Activated T-cell treated with anti-CD3 and anti-CD28 coated beads for 4 hours (primary cell): ENCODE results near the gene PPP2CA.
"Not testable (repeated sequence)": the region's sequence is repeated elsewhere in the genome, so short reads cannot be mapped to it uniquely, and the experiment has no call there.

Experiments
- DNase-seq: peaks from one replicate; pipeline ENCODE4 v3.0.0-alpha.2; 2020

The PPP2CA gene

DNA sequence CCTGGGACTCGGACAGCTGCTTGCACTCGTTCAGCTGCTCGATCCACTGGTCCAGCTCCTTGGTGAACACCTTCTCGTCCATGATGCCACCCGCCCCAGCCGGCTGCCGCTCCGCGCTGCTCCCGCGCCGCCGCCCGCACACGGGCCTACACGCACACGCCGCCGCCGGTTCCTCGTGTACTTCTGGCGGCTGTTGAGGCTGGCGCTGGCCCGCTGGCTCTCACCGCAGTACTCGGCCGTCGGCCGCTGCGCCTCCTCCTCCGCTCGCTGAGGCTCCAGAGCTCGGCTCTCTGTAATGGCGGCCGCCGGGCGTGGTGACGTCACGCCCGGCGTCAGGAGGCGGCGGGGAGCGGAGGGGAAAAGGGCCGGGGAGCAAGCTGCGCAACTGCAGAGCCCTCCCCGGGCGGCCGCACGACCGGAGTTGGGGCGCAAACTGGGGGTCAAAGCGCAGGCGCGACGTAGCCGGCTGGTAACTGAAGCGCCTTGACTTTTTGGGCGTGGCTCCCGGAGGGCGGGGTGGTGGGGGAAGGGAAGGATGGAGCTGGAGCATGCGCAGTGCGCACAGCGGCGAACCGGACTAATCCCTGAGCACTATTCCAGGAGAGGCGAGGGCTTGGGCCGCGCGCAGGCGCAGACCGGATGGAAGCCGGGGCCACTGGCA is at the start of gene PPP2CA:
PPP2CA (minus strand) TSS at position 294 of the 661 bp plus-strand sequence; CDS start at position 82, 212 bp downstream.
- DNase-seq: peak; percentile 99

DNA sequence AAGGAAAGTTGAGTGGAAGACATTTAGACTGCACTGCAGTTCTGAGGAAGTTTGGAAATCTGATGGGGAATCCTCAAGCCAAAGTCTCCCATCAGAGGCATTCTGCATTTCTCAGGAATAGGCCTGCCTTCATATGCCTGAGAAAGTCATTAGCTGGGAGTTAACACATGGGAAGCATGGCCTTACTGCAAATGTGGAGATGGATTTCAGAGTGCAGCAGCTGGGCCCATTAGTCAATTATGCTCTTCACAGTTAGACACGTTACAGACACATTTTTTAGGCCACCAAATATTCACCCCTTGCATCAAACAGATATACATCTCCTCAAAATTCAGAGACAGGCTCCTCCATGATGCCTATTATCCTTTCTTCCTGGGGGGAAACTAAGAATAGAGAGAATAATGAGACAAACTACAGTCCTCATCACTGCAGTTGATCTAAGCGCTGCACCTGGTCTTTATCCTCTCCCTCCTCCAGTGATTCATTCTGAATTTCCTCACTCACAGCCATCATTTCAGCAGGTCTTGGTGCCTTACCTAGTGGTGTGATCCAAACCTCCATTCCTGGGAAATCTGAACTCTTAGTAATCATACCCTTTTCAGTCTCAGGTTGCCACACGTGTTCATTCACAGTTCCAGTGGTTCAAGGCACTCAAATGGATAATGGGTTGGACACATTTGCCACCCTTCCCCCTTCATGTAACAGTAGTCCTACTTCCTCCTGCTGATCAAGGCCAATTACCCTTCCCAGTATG is 47.9 kb upstream of the PPP2CA start:
- no peak for DNase-seq

DNA sequence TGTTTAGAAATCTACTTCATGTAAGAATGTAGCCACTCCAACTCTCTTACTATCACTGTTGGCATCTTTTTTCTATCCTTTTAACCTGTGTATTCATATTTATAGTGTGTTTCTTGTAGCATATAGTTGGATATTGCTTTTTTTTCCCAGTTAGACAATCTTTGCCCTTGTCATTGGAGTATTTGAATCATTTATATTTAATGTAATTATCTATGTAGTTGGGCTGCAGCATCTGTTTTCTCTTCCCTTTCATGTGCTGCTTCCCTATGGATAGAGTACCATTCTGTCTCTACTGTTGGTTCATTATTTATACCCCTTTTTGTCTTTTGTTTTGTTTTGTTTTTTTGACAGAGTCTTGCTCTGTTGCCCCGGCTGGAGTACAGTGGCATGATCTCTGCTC is 45.2 kb upstream of the PPP2CA start:
- no peak for DNase-seq

DNA sequence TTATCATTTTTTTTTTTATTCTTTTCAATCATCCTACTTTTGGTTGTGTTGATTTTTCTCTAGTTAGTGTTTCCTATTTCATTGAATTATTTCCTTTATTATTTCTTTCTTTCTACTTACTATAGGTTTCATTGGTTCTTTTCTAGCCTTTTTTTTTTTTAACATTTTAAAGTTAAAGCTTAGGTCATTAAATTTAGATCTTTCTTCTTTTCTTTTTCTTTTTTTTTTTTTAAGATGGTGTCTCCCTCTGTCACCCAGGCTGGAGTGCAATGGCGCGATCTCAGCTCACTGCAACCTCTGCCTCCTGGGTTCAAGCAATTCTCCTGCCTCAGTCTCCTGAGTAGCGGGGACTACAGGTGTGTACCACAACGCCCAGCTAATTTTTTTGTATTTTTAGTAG is 43.0 kb upstream of the PPP2CA start:
- no peak for DNase-seq

DNA sequence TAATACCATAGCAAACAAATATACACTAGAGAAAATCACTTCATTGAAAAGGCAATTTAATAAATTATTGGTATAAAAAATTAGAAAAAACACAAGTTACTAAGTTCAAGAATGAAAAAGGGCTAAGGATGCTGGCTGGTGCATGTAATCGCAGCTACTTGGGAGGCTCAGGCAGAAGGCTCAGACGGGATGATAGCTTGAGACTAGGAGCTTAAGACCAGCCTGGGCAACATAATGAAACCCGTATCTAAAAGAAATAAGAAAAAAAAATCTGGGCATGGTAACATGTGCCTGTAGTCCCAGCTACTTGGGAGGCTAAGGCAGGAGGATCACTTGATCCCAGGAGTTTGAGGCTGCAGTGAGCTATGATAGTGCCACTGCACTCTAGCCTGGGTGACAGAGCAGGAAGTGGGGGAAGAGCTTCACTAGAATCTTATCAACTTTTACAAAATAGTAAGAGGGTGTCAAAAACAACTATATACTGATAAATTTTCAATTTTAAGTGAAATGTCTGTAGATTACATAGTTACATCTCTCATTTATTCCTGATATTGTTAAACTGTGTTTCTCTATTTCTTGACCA is 42.2 kb upstream of the PPP2CA start:
- DNase-seq: no peak

DNA sequence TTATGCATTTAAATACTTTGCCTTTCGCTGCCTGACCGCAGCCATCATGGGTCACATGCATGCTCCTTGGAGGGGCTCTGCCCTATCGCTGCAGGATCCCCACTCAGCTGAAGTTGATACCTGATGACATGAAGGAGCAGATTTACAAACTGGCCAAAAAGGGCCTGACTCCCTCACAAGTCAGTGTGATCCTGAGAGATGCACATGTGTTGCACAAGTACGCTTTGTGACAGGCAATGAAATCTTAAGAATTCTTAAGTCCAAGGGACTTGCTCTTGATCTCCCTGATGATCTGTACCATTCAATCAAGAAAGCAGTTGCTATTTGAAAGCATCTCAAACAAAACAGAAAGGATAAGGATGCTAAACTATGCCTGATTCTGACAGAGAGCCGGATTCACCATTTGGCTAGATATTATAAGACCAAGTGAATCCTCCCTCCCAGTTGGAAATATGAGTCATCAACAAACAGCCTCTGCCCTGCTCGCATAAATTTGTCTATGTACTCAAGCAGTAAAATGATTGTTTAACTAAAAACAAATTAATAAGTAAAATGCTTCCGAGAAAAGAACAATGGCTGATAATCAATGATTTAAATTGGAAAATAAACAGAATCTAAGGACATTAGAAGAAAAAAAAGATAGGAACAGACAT is 41.6 kb upstream of the PPP2CA start:
- no peak for DNase-seq

DNA sequence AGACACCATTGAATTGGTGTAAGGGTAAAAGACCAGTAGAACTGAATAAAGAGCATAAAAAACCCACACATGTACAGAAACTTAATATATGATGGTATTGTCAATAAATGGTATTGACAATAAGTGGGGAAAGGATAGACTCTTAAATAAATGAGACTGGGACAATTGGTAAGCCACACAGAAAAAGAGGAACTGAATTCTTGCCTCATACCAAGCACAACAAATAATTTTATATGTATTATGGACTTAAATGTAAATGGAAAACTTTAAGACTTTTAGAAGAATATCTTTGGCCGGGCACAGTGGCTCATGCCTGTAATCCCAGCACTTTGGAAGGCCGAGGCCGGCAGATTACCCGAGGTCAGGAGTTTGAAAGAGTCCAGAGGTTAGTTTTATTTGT is 37.9 kb upstream of the PPP2CA start:
- DNase-seq: no peak

DNA sequence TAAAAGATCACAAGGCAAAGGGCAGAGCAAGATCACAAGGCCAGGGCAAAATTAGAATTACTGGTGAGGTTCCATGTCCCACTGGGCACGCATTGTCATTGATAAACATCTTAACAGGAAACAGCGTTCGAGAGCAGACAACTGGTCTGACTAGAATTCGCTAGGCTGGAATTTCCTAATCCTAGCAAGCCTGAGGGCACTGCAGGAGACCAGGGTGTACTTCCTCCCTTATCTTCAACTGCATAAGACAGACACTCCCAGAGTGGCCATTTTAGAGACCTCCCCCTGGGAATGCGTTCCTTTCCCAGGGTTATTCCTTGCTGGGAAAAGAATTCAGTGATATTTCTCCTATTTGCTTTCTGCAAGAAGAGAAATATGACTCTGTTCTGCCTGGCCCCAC is 36.8 kb upstream of the PPP2CA start:
- DNase-seq: not testable (repeated sequence)

DNA sequence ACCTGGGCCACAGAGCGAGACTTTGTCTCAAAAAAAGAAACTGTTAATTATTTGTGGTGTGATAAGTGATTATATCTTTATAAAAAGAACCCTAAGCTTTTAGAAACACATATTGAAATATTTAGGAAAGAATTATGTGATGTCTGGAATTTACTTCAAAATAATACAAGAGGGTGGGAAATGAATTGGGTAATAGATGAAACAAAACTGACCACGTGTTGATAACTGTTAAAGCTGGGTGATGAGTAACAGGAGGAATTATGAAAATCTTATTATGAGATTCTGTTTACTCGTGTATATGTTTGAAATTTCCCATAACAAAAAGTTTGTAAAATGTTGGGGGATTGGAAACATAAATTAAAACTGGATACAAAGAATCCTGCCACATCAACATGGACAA is 33.0 kb upstream of the PPP2CA start:
- no peak for DNase-seq

DNA sequence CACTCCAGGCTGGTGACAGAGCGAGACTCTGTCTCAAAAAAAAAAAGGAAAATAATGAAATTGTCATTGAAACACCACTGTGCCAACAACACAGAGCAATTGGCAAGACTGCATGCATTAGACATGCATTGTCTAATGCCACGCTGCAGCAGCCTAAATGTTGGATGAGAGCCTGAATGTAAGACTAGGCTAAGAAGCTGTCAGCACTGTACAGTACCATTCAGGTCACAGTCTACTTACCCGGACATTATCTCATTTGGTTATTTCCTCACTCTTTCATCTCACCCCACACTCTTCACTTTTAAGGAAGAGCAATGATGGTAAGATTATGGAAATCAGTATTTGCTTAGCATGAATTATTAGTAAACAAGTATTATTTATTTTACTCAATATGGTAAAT is 31.3 kb upstream of the PPP2CA start:
- DNase-seq: no peak

DNA sequence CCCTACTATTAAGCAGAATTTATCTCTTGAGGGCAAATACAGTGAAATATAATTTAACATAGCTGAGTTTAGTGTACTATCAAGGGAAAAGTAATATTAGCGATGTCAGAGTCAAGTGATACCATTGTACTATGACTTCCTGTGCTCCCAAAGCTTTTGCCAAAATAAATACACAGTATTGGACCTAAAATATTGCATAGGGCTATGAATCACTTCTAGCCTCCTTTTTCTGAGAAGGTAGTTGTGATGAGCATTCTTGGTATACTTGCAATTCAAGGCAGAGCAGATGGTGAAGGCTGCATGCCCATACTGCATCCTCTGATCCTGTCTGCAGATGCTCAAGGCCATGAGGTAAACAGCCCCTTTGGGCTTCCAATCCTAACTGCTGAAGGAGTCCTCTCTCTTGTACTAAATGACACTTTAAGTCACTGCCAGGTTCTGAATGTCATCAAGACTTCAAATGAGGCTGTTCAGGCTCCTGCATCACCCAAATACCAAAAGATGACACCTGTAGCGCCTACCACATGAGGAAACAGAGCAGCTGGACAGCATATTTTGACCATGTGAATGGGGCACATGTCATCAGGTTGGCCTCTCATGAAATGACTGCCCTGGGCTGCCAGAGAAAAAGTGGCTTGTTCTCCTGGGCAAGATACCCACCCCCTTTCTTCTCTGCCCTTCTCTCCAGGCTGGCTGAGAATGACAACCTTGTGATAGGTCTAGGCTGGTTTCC is 29.7 kb upstream of the PPP2CA start:
- DNase-seq: no peak

DNA sequence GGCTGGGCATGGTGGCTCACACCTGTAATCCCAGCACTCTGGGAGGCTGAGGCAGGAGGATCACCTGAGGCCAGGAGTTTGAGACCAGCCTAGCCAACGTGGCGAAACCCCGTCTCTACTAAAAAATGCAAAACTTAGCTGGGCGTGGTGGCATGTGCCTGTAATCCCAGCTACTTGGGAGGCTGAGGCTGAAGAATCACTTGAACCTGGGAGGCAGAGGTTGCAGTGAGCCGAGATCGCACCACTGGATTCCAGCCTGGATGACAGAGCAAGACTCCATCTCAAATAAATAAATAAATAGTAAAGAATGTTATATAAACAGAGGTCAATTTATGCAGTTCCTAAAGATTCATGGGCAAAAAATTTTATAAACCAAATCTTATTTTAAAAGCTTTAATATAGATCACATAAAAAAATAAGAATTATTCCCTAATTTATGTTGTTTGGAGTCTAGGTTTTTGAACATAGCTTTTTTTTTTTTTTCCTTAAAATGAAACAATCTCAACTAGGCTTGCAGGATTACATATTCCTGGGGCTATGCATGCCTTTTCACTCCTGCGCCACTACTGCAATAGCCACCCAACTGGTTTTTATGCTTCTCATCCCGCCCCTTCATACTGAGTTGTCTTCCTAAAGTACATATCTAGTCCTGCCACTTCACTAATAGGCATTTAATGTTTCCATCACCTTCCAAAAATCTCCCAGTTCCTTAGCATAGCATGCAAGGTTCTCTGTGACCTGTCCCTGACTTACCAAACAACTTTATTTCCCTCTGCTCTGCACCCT is 27.7 kb upstream of the PPP2CA start:
- not testable (repeated sequence) for DNase-seq

DNA sequence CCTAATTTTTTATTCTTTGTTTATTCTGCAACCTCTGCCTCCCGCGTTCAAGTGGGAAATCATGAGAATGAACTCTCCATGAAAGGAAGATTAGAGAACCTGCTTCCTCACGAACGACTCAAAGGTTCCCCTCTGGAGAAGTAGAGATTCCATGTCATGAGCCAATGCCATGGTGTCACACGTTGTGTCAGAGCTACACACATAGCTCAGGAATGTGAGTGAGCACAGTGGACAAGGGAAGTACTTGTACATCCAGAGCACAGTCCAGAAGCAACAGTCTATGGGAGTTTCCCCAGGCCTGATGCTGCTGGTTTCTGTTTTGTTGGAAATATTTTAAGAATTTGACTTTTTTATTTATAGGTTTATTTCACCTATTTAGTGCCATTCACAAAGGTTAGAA is 26.8 kb upstream of the PPP2CA start:
- no peak for DNase-seq

DNA sequence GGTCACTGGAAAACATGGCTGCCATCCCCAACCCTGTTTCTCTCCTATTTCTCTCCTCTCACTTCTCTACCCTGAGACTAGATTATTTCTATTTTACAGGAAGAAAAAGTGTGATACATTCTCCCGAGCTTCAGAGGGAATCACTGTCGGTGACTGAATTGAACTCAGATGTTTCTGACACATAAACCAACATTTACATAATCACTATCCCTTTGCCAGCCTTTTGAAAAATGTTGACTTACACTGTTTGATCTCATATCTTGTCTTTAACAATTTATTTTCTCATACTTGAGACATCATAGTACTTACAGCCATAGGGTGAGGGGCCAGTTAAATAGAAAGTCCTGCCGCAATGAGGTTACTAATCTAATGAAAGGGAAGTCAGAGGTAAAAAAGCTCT is 25.1 kb upstream of the PPP2CA start:
- DNase-seq: no peak

DNA sequence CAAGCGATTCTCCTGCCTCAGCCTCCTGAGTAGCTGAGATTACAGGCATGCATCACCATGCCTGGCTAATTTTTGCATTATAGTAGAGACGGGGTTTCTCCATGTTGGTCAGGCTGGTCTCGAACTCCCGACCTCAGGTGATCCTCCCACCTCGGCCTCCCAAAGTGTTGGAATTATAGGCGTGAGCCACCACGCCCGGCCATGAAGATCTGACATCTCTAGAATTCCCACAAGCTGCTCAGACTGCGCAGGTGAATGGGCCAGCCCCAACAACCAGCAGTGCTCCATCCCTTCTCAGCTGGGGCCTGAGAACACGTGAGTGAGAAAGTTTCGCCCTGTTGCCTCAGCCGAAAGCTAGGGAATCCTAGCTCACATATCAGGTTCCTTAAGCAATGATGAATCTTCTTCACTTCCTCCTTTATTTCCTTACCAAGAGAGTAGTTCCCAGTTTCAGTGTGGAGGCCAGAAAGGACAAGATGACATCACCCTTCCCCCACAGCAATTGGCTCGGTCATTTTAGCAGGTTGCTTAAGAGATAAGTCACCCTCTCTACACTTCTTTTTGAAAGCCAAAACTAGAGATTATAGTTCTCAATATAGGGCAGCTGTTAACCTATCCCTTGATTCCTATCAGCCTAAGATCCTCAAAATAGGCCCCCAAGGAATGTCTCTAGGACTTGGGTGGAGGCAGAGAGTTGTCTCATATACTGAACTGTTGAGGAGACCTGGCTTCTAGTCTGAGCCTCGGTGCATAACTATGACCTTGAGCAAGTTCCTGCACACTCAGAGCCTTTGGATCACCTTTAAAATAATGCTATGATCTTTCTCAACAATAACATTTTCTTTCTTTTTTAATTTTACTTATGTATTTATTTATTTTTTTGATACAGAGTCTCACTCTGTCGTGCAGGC is 23.9 kb upstream of the PPP2CA start:
- DNase-seq: no peak

DNA sequence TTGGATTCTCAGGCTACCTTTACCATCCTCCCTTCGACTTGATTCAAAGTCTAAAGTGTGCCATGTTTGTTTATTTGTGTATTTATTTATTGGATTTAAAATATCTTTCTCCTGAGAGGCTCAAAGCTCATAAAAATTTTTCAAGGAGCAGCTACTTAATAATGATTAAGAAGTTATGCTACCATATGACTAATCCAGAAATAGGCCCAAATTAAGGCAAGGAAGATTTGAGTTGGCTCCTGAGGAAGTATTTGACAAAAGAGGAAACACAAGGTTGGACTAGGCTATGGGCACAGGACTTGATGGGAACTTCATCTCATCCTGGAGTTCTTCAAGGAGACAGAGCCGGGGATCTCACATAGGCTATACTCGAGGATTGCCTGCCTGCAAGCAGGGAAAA is 22.4 kb upstream of the PPP2CA start:
- DNase-seq: no peak

DNA sequence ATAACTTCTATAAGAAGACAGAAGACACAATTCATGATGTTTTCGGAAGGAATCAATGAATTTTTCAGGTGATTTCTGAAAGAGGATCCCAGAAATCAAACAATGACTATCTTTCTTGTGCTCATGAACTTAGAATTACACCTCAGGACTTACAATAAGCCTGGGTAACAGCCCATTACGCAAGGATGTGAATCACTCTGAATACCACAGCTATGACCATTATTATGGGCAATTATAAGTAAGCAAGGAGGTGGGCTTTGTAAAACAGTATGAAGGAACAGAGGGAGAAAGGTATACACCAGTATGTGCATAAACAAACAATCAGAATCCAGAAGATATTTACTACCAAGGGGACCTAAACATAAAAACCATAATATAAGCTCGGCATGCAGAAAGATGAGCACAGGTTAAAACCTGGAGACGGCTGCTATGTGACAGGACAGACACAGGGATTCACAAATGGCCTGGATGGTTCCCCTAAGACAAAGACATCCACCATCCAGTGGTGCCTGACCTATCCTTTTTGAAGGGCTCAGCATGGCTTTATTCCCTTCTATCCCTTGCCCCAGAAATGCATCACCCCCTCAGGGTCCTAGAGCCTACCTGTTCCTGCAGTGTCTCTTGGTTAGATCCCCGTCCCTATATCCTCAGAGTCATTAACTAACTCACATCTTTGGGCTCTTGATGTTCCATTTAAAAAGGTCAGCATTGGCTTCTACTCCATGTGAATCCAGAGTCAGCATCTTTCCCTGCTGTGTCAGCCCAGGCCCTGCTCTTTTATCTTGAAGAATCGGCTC is 21.8 kb upstream of the PPP2CA start:
- no peak for DNase-seq

DNA sequence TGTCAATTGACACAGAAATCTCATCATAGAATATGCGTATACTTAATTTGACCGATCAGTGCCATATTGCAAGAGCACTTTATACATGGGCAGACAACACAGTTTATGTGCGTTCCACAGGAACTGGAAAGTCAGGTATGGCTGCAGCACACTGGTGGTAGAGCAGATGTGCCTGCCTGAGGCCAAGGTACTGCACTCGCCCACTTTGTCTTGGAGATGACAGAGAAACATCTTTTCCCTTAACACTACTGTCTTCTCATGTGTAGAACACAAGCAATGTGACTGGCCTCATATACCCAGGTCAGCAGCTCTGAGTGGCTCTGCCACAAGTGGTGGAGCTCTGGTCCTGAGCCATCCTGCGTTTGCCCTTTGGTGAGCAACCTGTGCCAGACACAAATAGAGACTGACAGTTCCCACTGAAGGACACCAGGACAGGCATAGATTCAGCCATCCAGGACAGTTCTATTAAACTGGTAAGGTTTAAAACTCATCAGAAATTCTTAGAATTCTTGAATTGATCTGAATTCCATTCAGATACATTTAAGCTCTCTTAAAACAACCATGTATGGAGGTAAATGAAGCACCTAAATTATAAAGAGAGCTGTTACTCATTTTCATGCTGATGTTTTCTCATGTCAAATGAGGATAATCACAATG is 21.0 kb upstream of the PPP2CA start:
- DNase-seq: no peak

DNA sequence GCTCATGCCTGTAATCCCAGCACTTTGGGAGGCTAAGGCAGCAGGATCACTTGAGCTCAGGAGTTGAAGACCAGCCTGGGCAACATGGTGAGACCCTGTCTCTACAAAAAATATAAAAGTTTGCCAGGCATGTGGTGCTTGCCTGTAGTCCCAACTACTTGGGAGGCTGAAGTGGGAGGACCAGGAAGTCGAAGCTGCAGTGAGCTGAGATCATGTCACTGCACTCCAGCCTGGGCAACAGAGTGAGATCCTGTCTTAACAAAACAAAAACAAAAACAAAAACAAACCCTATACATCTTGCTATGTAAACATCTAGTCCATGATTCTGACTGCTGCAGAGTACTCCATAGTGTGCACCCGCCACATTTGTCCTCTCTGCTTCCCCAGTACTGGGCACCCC is 19.8 kb upstream of the PPP2CA start:
- no peak for DNase-seq

DNA sequence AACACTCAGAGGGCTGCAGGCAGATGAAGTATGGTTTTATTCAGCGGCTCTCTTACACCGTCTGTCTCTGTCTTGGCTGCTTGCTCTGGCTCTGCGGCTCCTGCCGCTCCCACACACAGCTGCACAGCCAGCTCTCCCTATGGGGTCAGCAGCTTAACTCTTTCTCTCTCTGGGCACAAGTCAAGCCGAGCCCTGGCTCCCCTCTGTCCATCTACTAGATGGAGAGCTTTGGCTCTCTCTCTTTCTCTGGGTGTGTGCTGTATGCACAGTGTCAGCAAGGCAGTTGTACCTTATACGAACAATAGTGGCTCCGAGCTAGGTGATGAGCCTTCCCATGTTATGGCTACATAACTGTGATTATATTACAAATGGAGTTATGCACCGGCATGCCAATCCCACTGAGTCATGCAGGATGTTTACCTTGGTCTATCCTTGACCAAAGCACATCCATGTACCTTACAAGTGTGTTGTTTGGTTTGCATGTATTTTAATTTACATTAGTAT is 19.3 kb upstream of the PPP2CA start:
- DNase-seq: no peak
